Uterus (tissue), 4 donors: Measurements from ENCODE around the gene AGXT. TPM values are rescaled to one million over a fixed set of nuclear protein-coding genes. Genes with fewer than 3 reads are reported as not detected.
A peak's percentile ranks its signal among the peaks of the same experiment; 100 is the strongest.

Source experiments
- DNase-seq, 2 donors: peaks; one replicate each; pipeline ENCODE4 v3.0.0-alpha.2; 2019 to 2020
- H3K27ac ChIP-seq, 2 donors: fragments of 200-600 bp; sonication (generic); 1 replicate in 1 of 2; 2 replicates in 1 of 2; pipeline ENCODE4 v1.5.1; 2016 to 2018
- H3K27me3 ChIP-seq, 2 donors: fragments of 200-600 bp; sonication (generic); one replicate each; pipeline ENCODE4 v1.5.1; 2018 to 2019; ENCODE audit warnings: control low read depth in 1 of 2
- H3K36me3 ChIP-seq, 2 donors: fragments of 200-600 bp; sonication (generic); one replicate each; pipeline ENCODE4 v1.5.1; 2019; ENCODE audit warnings: control low read depth in 1 of 2
- H3K4me1 ChIP-seq, 2 donors: fragments of 200-600 bp; sonication (generic); one replicate each; pipeline ENCODE4 v1.5.1; 2018 to 2019; ENCODE audit warnings: control low read depth in 1 of 2
- H3K4me3 ChIP-seq, 2 donors: fragments of 200-600 bp; sonication (generic); 1 replicate in 1 of 2; 2 replicates in 1 of 2; pipeline ENCODE4 v1.5.1; 2018 to 2019; ENCODE audit warnings: mild to moderate bottlenecking in 1 of 2
- H3K9me3 ChIP-seq, 2 donors: fragments of 200-600 bp; sonication (generic); one replicate each; pipeline ENCODE4 v1.5.1; 2019; ENCODE audit warnings: control low read depth in 1 of 2
- CTCF ChIP-seq, 4 experiments: fragments of 200-600 bp in 2 of 4; fragments of 450-650 bp in 2 of 4; sonication (generic) in 2 of 4; IDR thresholded peaks; one replicate each; pipeline ENCODE4 v1.5.1; 2016 to 2019; ENCODE audit warnings: antibody characterized with exemption in 4 of 4, mild to moderate bottlenecking in 2 of 4, moderate library complexity in 1 of 4
- POLR2A ChIP-seq, 2 donors: fragments of 450-650 bp; IDR thresholded peaks; one replicate each; pipeline ENCODE4 v1.6.1; 2016; ENCODE audit warnings: antibody characterized with exemption in 2 of 2, mild to moderate bottlenecking in 1 of 2, moderate library complexity in 1 of 2
- intact Hi-C: fragments of 100-400 bp; cut with DNase I; formaldehyde crosslinking; loops from one replicate; pipeline ENCODE4 v1.15.1; 2023; ENCODE audit warnings: low total_unique reads
- total RNA-seq, 4 donors: library from RNA; depleted of rRNA in 3 of 4; stranded (reverse); fragments of >200 nt in 3 of 4; gene quantifications; one replicate each; pipeline versions ENCODE4 v1.1.0 to v1.2.4, GENCODE V29; 2014 to 2023
- donor health status: DM: yes; HTN: yes; CAD: no.

Gene AGXT
- total RNA-seq, 4 donors from 2014 or later = not detected

- Histone ChIP-seq H3K4me1 (no peaks in the 10 kb centered on the region), H3K36me3 (no peaks in the 10 kb centered on the region), H3K27me3 (no peaks in the 10 kb centered on the region), H3K9me3 (no peaks in the 10 kb centered on the region), H3K27ac (no peak overlapping the region), H3K4me3 (no peak overlapping the region)
- DNase-seq = peak; percentile 6 to 12
- TF ChIP-seq POLR2A (IDR thresholded peaks at IDR 0.05) (no peak), CTCF (IDR thresholded peaks at IDR 0.05) (no peak)
- intact Hi-C loops = no loop called here
Observed at GRCh38 chr2:240872317-240873097, 3.9 kb downstream of the AGXT start.

- H3K9me3 ChIP-seq = no peaks in the 10 kb centered on the region
- peak; percentile 5 to 11 for DNase-seq
- H3K4me1 ChIP-seq = no peaks in the 10 kb centered on the region
- H3K27ac ChIP-seq = no peak overlapping the region
- H3K4me3 ChIP-seq = no peak overlapping the region
- no peaks in the 10 kb centered on the region for H3K27me3 ChIP-seq
- H3K36me3 ChIP-seq = no peaks in the 10 kb centered on the region
- intact Hi-C loops = no loop called here
- no peak for TF ChIP-seq POLR2A (IDR thresholded peaks at IDR 0.05)
- no peak for TF ChIP-seq CTCF (IDR thresholded peaks at IDR 0.05)
Observed at GRCh38 chr2:240873098-240873788, 4.6 kb downstream of the AGXT start.

- Histone ChIP-seq H3K4me1 (no peaks in the 10 kb centered on the region), H3K36me3 (no peaks in the 10 kb centered on the region), H3K27ac (no peak overlapping the region), H3K4me3 (no peak overlapping the region), H3K27me3 (no peaks in the 10 kb centered on the region), H3K9me3 (no peaks in the 10 kb centered on the region)
- TF ChIP-seq CTCF (IDR thresholded peaks at IDR 0.05) (no peak), POLR2A (IDR thresholded peaks at IDR 0.05) (no peak)
- peak in 1 of 2 donors; percentile 9 for DNase-seq
- intact Hi-C loops = no loop called here
Observed at GRCh38 chr2:240873805-240874714, 5.4 kb downstream of the AGXT start.

- intact Hi-C loops = no loop called here
- H3K9me3 ChIP-seq = no peaks in the 10 kb centered on the region
- no peaks in the 10 kb centered on the region for H3K4me1 ChIP-seq
- DNase-seq = no peak
- no peaks in the 10 kb centered on the region for H3K27me3 ChIP-seq
- no peak overlapping the region for H3K27ac ChIP-seq
- no peaks in the 10 kb centered on the region for H3K36me3 ChIP-seq
- no peak overlapping the region for H3K4me3 ChIP-seq
- TF ChIP-seq CTCF (IDR thresholded peaks at IDR 0.05) (no peak), POLR2A (IDR thresholded peaks at IDR 0.05) (no peak)
Observed at GRCh38 chr2:240874715-240875227, 6.1 kb downstream of the AGXT start.
